Kidney (tissue), 14 donors: ENCODE results near the gene SIRT1. TPM values are rescaled to one million over a fixed set of nuclear protein-coding genes. Genes with fewer than 3 reads are reported as not detected.

ENCODE experiments used
- DNase-seq, 5 donors: peaks; one replicate each; pipeline ENCODE4 v3.0.0-alpha.2; 2013 to 2020
- FAIRE-seq: peaks from 2 replicates; lab custom pipeline; 2012; peaks lifted over from hg19 to GRCh38; lab: Jason Lieb, UNC
- H3K27ac ChIP-seq, 2 donors: one replicate each; pipeline ENCODE4 v1.7.0; 2013; ENCODE audit warnings: low read depth in 2 of 2, low read length in 2 of 2, inconsistent platforms in 1 of 2
- H3K27me3 ChIP-seq: one replicate; pipeline ENCODE4 v1.7.1; 2013; ENCODE audit warnings: low read length, inconsistent platforms; ENCODE audit not compliant: control insufficient read depth, insufficient read depth
- H3K36me3 ChIP-seq, 3 donors: one replicate each; pipeline versions ENCODE4 v1.7.0 to v1.7.1; 2013; ENCODE audit warnings: low read length in 3 of 3, control low read depth in 1 of 3, inconsistent platforms in 1 of 3; ENCODE audit not compliant: insufficient read depth in 3 of 3, control insufficient read depth in 2 of 3
- H3K4me1 ChIP-seq, 3 donors: one replicate each; pipeline versions ENCODE4 v1.7.0 to v1.7.1; 2013; ENCODE audit warnings: low read length in 3 of 3, inconsistent platforms in 1 of 3, low read depth in 1 of 3; ENCODE audit not compliant: control insufficient read depth in 2 of 3, insufficient read depth in 2 of 3
- H3K4me3 ChIP-seq, 3 donors: one replicate each; pipeline versions ENCODE4 v1.7.0 to v1.8.1; 2013; ENCODE audit warnings: low read length in 3 of 3, control low read depth in 1 of 3, inconsistent platforms in 1 of 3
- H3K9ac ChIP-seq, 3 donors: one replicate each; pipeline versions ENCODE4 v1.7.0 to v1.7.1; 2013; ENCODE audit warnings: low read length in 3 of 3, control low read depth in 1 of 3, inconsistent platforms in 1 of 3
- H3K9me3 ChIP-seq, 3 donors: one replicate each; pipeline versions ENCODE4 v1.7.0 to v1.7.1; 2013; ENCODE audit warnings: low read length in 3 of 3, control low read depth in 1 of 3, inconsistent platforms in 1 of 3; ENCODE audit not compliant: control insufficient read depth in 2 of 3, insufficient read depth in 1 of 3
- CTCF ChIP-seq: IDR thresholded peaks from 3 replicates; pipeline ENCODE4 v1.5.1; 2012; ENCODE audit warnings: mild to moderate bottlenecking, moderate library complexity, borderline replicate concordance; ENCODE audit not compliant: insufficient read depth; ENCODE audit errors: extremely low read depth
- intact Hi-C: fragments of 100-400 bp; cut with DNase I; formaldehyde crosslinking; loops from one replicate; pipeline ENCODE4 v1.11.1; 2022
- polyA plus RNA-seq: library from polyadenylated mRNA; stranded (reverse); fragments of 350-450 nt; fragmentation: Illumina TruSeq; extraction: RNeasy Lipid Tissue Mini Kit (QIAGEN cat#74804); gene quantifications from one replicate; pipeline ENCODE4 v1.2.3, GENCODE V29; 2014; ENCODE audit warnings: low read depth, low replicate concordance; ENCODE audit not compliant: insufficient read depth
- total RNA-seq: library from RNA; stranded (reverse); fragmentation: NEBNext Ultra II Directional; extraction: Animal tissue kit (Norgen Biotek cat#: 25700); gene quantifications from one replicate; pipeline ENCODE4 v1.2.1, GENCODE V29; 2021
- donor health status: control.
- donor health status: control.
- donor health status: control.
- donor health status: control.
- donor health status: control.
- donor health status: DM: yes; HTN: yes; CAD: no.
- donor health status: Normal renal cell carcinoma (clear cell type).

The SIRT1 gene
- total and polyA plus RNA-seq, 2 donors from 2014 or later: 5.0 to 24.8 TPM

GRCh38 chr10:67923551-67923950 is 39.1 kb downstream of the SIRT1 start:
- intact Hi-C loops: no loop called here
- FAIRE-seq: no peak

DNA sequence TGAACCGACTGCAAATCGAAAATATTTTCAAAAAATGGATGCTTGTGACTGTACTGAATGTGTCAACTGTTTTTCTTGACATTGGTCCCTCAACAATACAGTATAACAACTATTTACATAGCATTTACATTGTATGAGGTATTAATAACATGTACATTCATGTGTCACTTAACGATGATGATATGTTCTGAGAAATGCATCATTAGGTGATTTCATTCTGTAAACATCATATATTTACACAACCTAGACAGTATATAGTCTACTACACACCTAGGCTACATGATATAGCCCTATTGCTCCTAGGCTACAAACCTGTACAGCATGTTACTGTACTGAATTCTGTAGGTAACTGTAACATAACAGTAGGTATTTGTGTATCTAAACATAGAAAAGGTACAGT is 39.7 kb downstream of the SIRT1 start:
- Histone ChIP-seq H3K4me1 (no peaks in the 10 kb centered on the region), H3K9me3 (no peaks in the 10 kb centered on the region), H3K4me3 (no peak overlapping the region), H3K27me3 (no peaks in the 10 kb centered on the region), H3K9ac (no peak overlapping the region), H3K36me3 (peaks cover 5 to 12% (median 8%) of the 10 kb centered on the region in 3 donors), H3K27ac (no peak overlapping the region)
- FAIRE-seq (no peak), DNase-seq (no peak)
- no peak for TF ChIP-seq CTCF
- intact Hi-C loops: no loop called here

More at GRCh38 chr10:67923551-67923950, 39.1 kb downstream of the SIRT1 start:
- DNase-seq: no peak
- H3K4me1 ChIP-seq: no peaks in the 10 kb centered on the region
- peaks cover 5 to 12% (median 8%) of the 10 kb centered on the region in 3 donors for H3K36me3 ChIP-seq
- no peak for TF ChIP-seq CTCF
- H3K9me3 ChIP-seq: no peaks in the 10 kb centered on the region
- no peak overlapping the region for H3K4me3 ChIP-seq
- no peak overlapping the region for H3K27ac ChIP-seq
- no peak overlapping the region for H3K9ac ChIP-seq
- H3K27me3 ChIP-seq: no peaks in the 10 kb centered on the region

DNA sequence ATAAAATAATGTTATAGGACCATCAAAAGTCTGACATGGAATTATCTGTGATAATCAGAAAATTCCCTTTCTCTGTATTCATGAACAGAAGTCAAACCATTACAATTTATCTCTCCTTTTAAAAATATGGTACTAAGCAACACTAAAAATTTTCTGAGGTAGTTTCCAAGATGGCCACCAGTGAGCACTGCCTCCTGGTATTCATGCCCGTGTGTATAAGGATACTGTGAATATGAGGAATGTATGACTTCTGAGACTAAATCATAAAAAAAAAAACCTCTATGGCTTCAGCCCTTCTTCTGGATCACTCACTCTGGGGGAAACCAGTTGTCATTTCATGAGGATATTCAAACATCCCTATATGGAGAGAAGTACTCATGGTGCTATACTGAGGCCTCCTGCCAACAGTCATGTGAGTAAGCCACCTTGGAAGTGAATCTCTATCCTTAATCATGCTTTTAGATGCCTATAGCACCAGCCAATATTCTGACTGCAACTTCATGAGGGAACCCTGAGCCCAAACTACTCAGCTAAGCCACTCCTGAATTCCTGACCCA is 41.1 kb downstream of the SIRT1 start:
- H3K4me3 ChIP-seq: no peak overlapping the region
- intact Hi-C loops: no loop called here
- H3K27me3 ChIP-seq: no peaks in the 10 kb centered on the region
- TF ChIP-seq CTCF: no peak
- no peaks in the 10 kb centered on the region for H3K4me1 ChIP-seq
- no peak overlapping the region for H3K27ac ChIP-seq
- H3K36me3 ChIP-seq: peaks cover 5 to 12% (median 8%) of the 10 kb centered on the region in 3 donors
- no peak overlapping the region for H3K9ac ChIP-seq
- H3K9me3 ChIP-seq: no peaks in the 10 kb centered on the region
- DNase-seq (no peak), FAIRE-seq (no peak)

GRCh38 chr10:67926951-67927350 is 42.5 kb downstream of the SIRT1 start:
- H3K27me3 ChIP-seq: no peaks in the 10 kb centered on the region
- no peak for FAIRE-seq
- intact Hi-C loops: no loop called here
- DNase-seq: no peak
- H3K9ac ChIP-seq: no peak overlapping the region
- TF ChIP-seq CTCF: no peak
- H3K4me3 ChIP-seq: no peak overlapping the region
- no peaks in the 10 kb centered on the region for H3K4me1 ChIP-seq
- peaks cover 5 to 12% (median 8%) of the 10 kb centered on the region in 3 donors for H3K36me3 ChIP-seq
- no peak overlapping the region for H3K27ac ChIP-seq
- H3K9me3 ChIP-seq: no peaks in the 10 kb centered on the region
